Stimulated activated CD8-positive, alpha-beta memory T cell treated with anti-CD3 and anti-CD28 coated beads, Interleukin-4, amount 100 ng/mL, for 24 hours (primary cell): ENCODE results near the gene PAPPA.

ENCODE experiments used
- DNase-seq: peaks from one replicate; pipeline ENCODE4 v3.0.0-alpha.2; 2020; ENCODE audit warnings: low read depth

Gene PAPPA

GRCh38 chr9:116422119-116422979 is 268.8 kb downstream of the PAPPA start:
- DNase-seq: no peak

- no peak for DNase-seq
Observed at GRCh38 chr9:116423149-116423548, 269.6 kb downstream of the PAPPA start.

GRCh38 chr9:116425244-116425643 is 271.7 kb downstream of the PAPPA start:
- DNase-seq: no peak

GRCh38 chr9:116430849-116431248 is 277.3 kb downstream of the PAPPA start:
- DNase-seq: no peak

- no peak for DNase-seq
Observed at GRCh38 chr9:116432051-116432450, 278.5 kb downstream of the PAPPA start.

GRCh38 chr9:116434314-116434713 is 280.7 kb downstream of the PAPPA start:
- DNase-seq: no peak

- DNase-seq: no peak
Observed at GRCh38 chr9:116435706-116436105, 282.1 kb downstream of the PAPPA start.

GRCh38 chr9:116436121-116436520 is 282.5 kb downstream of the PAPPA start:
- DNase-seq: no peak

GRCh38 chr9:116437411-116438370 is 284.1 kb downstream of the PAPPA start:
- no peak for DNase-seq

GRCh38 chr9:116442528-116442927 is 288.9 kb downstream of the PAPPA start:
- no peak for DNase-seq

GRCh38 chr9:116447934-116448333 is 294.3 kb downstream of the PAPPA start:
- no peak for DNase-seq

- DNase-seq: no peak
Observed at GRCh38 chr9:116448431-116448830, 294.8 kb downstream of the PAPPA start.

GRCh38 chr9:116449949-116450348 is 296.4 kb downstream of the PAPPA start:
- no peak for DNase-seq

- DNase-seq: no peak
Observed at GRCh38 chr9:116450378-116451139, 297.0 kb downstream of the PAPPA start.

GRCh38 chr9:116451500-116452115 is 298.0 kb downstream of the PAPPA start:
- DNase-seq: no peak
